ENCODE measurements around the gene RTN4R.

RTN4R gene

DNA sequence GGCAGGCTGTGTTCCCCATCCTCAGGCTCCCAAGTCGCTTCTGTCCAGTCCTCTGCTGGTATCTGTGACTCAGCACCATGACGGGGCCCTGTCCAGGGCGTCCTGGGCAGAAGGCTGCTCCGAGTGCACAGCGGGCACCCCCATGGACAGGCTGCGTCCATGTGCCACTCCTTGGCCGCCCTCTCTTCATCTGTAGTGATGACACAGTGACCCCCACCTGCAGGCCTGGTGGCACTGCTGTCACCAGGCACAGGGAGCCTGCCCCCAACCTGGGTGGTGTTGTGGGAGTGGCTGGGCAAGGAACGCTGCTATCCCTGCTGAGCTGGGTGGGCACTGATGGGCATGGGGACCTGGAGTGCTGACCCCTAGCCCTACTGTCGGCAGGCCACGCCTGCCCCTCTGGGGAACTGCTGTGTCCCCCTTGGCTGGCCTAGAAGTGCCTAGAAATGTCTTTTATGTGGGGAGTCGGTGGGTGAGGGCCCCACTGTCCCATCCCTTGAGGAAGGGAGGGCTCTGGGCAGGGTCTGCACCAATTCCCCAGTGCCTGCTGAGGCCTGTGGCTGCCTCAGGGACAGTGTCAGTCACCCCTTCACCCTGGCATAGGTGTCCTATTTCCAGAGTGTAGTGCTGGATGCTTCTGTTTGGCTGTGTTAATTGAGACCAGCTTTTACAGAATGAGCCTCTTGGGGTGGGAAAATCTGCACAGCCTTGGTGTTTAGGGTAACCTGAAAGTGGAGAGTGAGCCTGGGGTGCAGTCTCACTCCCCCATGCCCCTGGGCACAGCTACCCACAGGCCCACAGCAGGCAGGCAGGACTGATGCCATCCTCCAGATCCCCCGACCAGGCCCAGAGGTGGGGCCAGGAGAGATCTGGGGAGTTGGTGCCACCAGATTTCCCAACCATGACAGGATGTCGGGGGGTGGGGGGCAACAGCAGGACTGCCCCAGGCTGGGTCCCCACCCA, 34.5 kb downstream of the RTN4R start:
- no peak overlapping the region for H3K9ac ChIP-seq (ENCODE audit: low read depth, low read length)
- DNase-seq (no peak), ATAC-seq (ENCODE audit: insufficient read depth, low read depth) (no peak)
- H2AFZ ChIP-seq (ENCODE audit: low read depth, low read length): no peak overlapping the region
- H3K4me3 ChIP-seq (ENCODE audit: low read depth in 1 of 2, low read length in 2 of 2): no peak overlapping the region
- TF ChIP-seq, protein P1, sequence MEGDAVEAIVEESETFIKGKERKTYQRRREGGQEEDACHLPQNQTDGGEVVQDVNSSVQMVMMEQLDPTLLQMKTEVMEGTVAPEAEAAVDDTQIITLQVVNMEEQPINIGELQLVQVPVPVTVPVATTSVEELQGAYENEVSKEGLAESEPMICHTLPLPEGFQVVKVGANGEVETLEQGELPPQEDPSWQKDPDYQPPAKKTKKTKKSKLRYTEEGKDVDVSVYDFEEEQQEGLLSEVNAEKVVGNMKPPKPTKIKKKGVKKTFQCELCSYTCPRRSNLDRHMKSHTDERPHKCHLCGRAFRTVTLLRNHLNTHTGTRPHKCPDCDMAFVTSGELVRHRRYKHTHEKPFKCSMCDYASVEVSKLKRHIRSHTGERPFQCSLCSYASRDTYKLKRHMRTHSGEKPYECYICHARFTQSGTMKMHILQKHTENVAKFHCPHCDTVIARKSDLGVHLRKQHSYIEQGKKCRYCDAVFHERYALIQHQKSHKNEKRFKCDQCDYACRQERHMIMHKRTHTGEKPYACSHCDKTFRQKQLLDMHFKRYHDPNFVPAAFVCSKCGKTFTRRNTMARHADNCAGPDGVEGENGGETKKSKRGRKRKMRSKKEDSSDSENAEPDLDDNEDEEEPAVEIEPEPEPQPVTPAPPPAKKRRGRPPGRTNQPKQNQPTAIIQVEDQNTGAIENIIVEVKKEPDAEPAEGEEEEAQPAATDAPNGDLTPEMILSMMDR (IDR thresholded peaks at IDR 0.05; ENCODE audit: borderline replicate concordance, extremely low read depth, low read length, poor library complexity, severe bottlenecking): no peak
- no peak for TF ChIP-seq EZH2 (IDR thresholded peaks at IDR 0.05; ENCODE audit: borderline replicate concordance, low read depth, low read length, severe bottlenecking)
- H3K4me1 ChIP-seq (ENCODE audit: insufficient read depth, low read length): peaks cover 23% of the 10 kb centered on the region
- H3K9me3 ChIP-seq (ENCODE audit: insufficient read depth, low read length, severe bottlenecking): no peaks in the 10 kb centered on the region
- H3K79me2 ChIP-seq (ENCODE audit: insufficient read depth, low read length): no peaks in the 10 kb centered on the region
- H4K20me1 ChIP-seq (ENCODE audit: insufficient read depth, low read length): no peaks in the 10 kb centered on the region
- H3K27ac ChIP-seq (ENCODE audit: low read length): no peak overlapping the region
- H3K27me3 ChIP-seq (ENCODE audit: insufficient read depth, low read length, poor library complexity): no peaks in the 10 kb centered on the region
- H3K36me3 ChIP-seq (ENCODE audit: insufficient read depth, low read length): no peaks in the 10 kb centered on the region
- H3K4me2 ChIP-seq (ENCODE audit: insufficient read depth, low read length): no peak overlapping the region

DNA sequence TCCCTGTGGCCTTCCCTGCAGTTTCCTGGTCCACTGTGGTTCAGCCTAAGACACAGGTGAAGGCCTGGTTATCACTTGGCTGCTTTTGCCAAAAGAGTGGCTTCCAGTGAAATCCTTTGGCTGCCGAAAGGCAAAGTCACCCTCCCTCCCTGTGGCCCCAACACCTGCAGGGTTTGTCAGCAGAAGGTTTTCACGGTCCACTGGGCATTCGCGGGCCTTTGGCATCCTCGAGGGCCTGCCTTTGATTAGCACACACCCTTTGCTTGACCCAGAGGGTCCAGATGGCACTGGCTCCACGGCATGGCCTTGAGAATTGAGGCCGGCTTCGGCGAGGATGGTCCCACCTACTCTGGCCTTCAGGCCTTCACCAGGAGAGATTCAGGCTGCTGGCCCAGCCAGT, 35.3 kb downstream of the RTN4R start:
- Histone ChIP-seq H3K36me3 (ENCODE audit: insufficient read depth, low read length) (no peaks in the 10 kb centered on the region), H4K20me1 (ENCODE audit: insufficient read depth, low read length) (no peaks in the 10 kb centered on the region), H3K27ac (ENCODE audit: low read length) (no peak overlapping the region), H3K79me2 (ENCODE audit: insufficient read depth, low read length) (no peaks in the 10 kb centered on the region), H3K4me3 (ENCODE audit: low read depth in 1 of 2, low read length in 2 of 2) (no peak overlapping the region), H3K9me3 (ENCODE audit: insufficient read depth, low read length, severe bottlenecking) (no peaks in the 10 kb centered on the region), H3K27me3 (ENCODE audit: insufficient read depth, low read length, poor library complexity) (no peaks in the 10 kb centered on the region), H3K4me1 (ENCODE audit: insufficient read depth, low read length) (peaks cover 15% of the 10 kb centered on the region), H3K9ac (ENCODE audit: low read depth, low read length) (no peak overlapping the region), H3K4me2 (ENCODE audit: insufficient read depth, low read length) (no peak overlapping the region), H2AFZ (ENCODE audit: low read depth, low read length) (no peak overlapping the region)
- TF ChIP-seq EZH2 (IDR thresholded peaks at IDR 0.05; ENCODE audit: borderline replicate concordance, low read depth, low read length, severe bottlenecking): no peak
- TF ChIP-seq, protein P1 (IDR thresholded peaks at IDR 0.05; ENCODE audit: borderline replicate concordance, extremely low read depth, low read length, poor library complexity, severe bottlenecking): no peak
- ATAC-seq (ENCODE audit: insufficient read depth, low read depth) (no peak), DNase-seq (no peak)

DNA sequence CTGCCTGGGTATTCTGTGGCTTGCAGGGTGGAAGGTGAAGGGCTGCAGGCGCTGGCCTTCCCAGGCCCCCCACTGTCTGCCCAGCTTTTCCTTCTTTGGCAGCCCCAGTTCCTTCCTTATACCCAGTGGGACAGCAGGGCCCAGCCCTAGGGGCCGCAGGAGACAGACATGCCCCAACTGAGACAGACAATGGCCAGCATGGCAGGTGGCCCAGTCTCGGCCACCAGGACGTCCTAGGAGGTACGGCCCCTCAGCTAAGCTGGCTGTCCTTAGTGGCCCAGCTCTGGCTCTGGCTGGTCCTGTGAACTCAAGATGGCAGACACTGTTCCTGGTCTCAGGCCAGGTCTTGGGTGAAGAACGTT, 35.9 kb downstream of the RTN4R start:
- peaks cover 9% of the 10 kb centered on the region for H3K4me1 ChIP-seq (ENCODE audit: insufficient read depth, low read length)
- no peaks in the 10 kb centered on the region for H3K79me2 ChIP-seq (ENCODE audit: insufficient read depth, low read length)
- TF ChIP-seq, protein P1 (IDR thresholded peaks at IDR 0.05; ENCODE audit: borderline replicate concordance, extremely low read depth, low read length, poor library complexity, severe bottlenecking): no peak
- no peak for TF ChIP-seq EZH2 (IDR thresholded peaks at IDR 0.05; ENCODE audit: borderline replicate concordance, low read depth, low read length, severe bottlenecking)
- H3K36me3 ChIP-seq (ENCODE audit: insufficient read depth, low read length): no peaks in the 10 kb centered on the region
- no peak overlapping the region for H3K9ac ChIP-seq (ENCODE audit: low read depth, low read length)
- ATAC-seq (ENCODE audit: insufficient read depth, low read depth): no peak
- H3K27me3 ChIP-seq (ENCODE audit: insufficient read depth, low read length, poor library complexity): no peaks in the 10 kb centered on the region
- H2AFZ ChIP-seq (ENCODE audit: low read depth, low read length): no peak overlapping the region
- DNase-seq: no peak
- no peak overlapping the region for H3K4me2 ChIP-seq (ENCODE audit: insufficient read depth, low read length)
- H3K9me3 ChIP-seq (ENCODE audit: insufficient read depth, low read length, severe bottlenecking): no peaks in the 10 kb centered on the region
- H3K27ac ChIP-seq (ENCODE audit: low read length): no peak overlapping the region
- H4K20me1 ChIP-seq (ENCODE audit: insufficient read depth, low read length): no peaks in the 10 kb centered on the region
- no peak overlapping the region for H3K4me3 ChIP-seq (ENCODE audit: low read depth in 1 of 2, low read length in 2 of 2)

Data from DND-41 (cell line).